ENCODE measurements around the gene RAB30. TPM values are rescaled to one million over a fixed set of nuclear protein-coding genes. Genes with fewer than 3 reads are reported as not detected.

RAB30 gene
- total and polyA plus RNA-seq, 9 of the 15 experiments (the other 6 are each of a cell fraction or from before 2014, with no cell fraction given): 0.29 to 1.3 (median 1.0) TPM

GRCh38 chr11:83027794-83028193 lies 43.9 kb downstream of the RAB30 start:
- Histone ChIP-seq H2AFZ (ENCODE audit: low read depth, low read length) (no peak overlapping the region), H3K9me3 (replicated peaks; ENCODE audit: control insufficient read depth, insufficient read depth, low read depth, low read length) (no peaks in the 10 kb centered on the region), H3K9ac (ENCODE audit: insufficient read depth in 1 of 2, low read depth in 2 of 2, low read length in 2 of 2) (no peak overlapping the region), H4K20me1 (replicated peaks; ENCODE audit: control insufficient read depth, insufficient read depth, low read length) (no peaks in the 10 kb centered on the region), H3K79me2 (ENCODE audit: control insufficient read depth, insufficient read depth, low read length) (no peaks in the 10 kb centered on the region), H3K4me1 (replicated peaks in 1 of 2; ENCODE audit: control insufficient read depth in 2 of 2, insufficient read depth in 2 of 2, low read length in 2 of 2) (no peaks in the 10 kb centered on the region), H3K27me3 (ENCODE audit: control insufficient read depth in 2 of 2, insufficient read depth in 2 of 2, low read length in 2 of 2) (peaks cover 0 to 9% of the 10 kb centered on the region in 2 experiments; a peak in 1 of 5 replicates), H3K4me3 (no peak overlapping the region), H3K27ac (ENCODE audit: extremely low read depth, low read depth, low read length) (no peak overlapping the region), H3K4me2 (ENCODE audit: insufficient read depth, low read length) (no peak overlapping the region), H3K36me3 (ENCODE audit: control insufficient read depth, insufficient read depth, low read length) (no peaks in the 10 kb centered on the region), H3K9me1 (ENCODE audit: control insufficient read depth, insufficient read depth, low read length) (no peaks in the 10 kb centered on the region)
- 10% methylated on average over 2 of the region's 2 CpGs for WGBS (ENCODE audit: insufficient coverage, low coverage, missing lambda C conversion rate)
- no peak for ATAC-seq
- ChIA-PET CTCF (ENCODE audit: low intra/inter-chr PET ratio) (no interaction called here), POLR2A (no interaction called here)
- intact Hi-C loops (cut with micrococcal nuclease): no loop called here
- no peak for DNase-seq (ENCODE audit: extremely low read depth in 1 of 4, low spot score in 3 of 4)
- no TSS peak for BruUV-seq (replicated peaks)
- in situ Hi-C loops (cut with MboI): no loop called here
- no peak for TF ChIP-seq SAFB2 (IDR thresholded peaks at IDR 0.05; ENCODE audit: borderline replicate concordance, low read depth, low read length, severe bottlenecking)
- no peak for TF ChIP-seq ZBTB1 (CRISPR knock-in tag; IDR thresholded peaks at IDR 0.05; ENCODE audit: borderline replicate concordance, low read depth)
- no peak for TF ChIP-seq HDAC8 (tag; IDR thresholded peaks at IDR 0.05)
- TF ChIP-seq DIDO1 (tag; IDR thresholded peaks at IDR 0.05; ENCODE audit: low read depth): no peak
- no peak for TF ChIP-seq FOSL1 (tag; conservative IDR thresholded peaks at IDR 0.05)
- TF ChIP-seq ZNF668 (CRISPR knock-in tag; IDR thresholded peaks at IDR 0.05): no peak
- no peak for TF ChIP-seq HDGF (IDR thresholded peaks at IDR 0.05)
- no peak for TF ChIP-seq CHD7 (IDR thresholded peaks at IDR 0.05; ENCODE audit: low read depth, low read length)
- no peak for TF ChIP-seq KAT7 (CRISPR knock-in tag; IDR thresholded peaks at IDR 0.05; ENCODE audit: borderline replicate concordance)
- no peak for FAIRE-seq
